Ecto neural progenitor cell (in vitro differentiated cells): ENCODE data around the gene TMUB1.

Experiments used
- DNase-seq: peaks from one replicate; pipeline ENCODE4 v3.0.0-alpha.2; 2018; ENCODE audit warnings: low spot score

Gene TMUB1

GRCh38 chr7:151066273-151066974, 16.9 kb downstream of the TMUB1 start:
- DNase-seq, result no peak

- DNase-seq, result no peak
Measured at GRCh38 chr7:151065516-151065915, 17.8 kb downstream of the TMUB1 start.

DNA sequence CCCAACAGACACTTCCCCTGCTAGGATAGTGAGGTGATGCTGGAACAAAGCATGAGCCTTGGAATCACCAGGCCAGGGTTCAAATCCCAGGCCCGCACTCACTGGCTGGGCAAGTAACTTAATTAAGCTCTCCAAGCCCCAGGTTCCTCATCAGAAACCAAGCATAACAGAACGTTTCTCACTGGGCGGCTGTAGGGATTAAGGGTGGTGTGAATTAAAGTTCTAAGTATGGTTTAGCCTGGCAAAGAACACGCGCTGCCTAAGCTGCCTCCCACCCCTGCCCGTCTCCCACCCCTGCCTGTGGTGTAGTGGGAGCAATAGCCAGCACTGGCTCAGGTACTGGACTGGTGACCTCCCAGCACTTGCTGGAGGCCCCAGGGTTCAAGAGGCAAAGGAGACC, 18.3 kb downstream of the TMUB1 start:
- no peak for DNase-seq

DNA sequence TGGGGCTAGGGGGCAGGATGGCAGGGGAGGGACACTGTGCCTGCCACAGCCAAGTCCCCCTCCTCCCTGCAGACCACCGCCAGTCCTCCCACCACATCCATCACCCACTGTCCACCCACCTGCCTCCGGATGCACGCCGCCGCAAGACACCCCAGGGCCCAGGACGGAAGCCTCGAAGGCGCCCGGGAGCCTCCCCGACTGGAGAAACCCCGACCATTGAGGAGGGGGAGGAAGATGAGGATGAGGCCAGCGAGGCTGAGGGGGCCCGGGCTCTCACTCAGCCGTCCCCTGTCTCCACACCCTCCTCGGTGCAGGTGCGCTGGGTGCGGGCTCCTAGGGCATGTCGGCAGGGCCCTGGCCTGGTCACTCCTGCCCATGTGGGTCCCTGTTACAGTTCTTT, 18.8 kb downstream of the TMUB1 start:
- DNase-seq, result no peak

DNA sequence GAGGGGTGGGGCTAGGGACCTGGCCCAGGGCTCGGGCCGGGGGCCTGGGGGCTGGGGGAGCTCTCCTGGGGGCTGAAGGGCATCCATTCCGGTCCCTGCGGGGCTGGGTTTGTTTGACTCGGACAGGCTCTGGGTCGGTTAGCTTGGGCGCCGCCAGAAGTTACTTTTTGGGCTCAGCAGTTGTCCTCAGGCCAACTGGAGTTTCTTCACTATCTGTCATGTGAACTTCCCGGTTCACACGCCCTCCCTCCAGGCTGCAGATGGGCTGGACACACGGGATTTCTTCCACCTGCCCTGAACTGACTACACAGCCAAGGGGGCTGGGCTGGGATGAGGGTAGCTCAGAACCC, 20.1 kb downstream of the TMUB1 start:
- DNase-seq, result no peak

DNA sequence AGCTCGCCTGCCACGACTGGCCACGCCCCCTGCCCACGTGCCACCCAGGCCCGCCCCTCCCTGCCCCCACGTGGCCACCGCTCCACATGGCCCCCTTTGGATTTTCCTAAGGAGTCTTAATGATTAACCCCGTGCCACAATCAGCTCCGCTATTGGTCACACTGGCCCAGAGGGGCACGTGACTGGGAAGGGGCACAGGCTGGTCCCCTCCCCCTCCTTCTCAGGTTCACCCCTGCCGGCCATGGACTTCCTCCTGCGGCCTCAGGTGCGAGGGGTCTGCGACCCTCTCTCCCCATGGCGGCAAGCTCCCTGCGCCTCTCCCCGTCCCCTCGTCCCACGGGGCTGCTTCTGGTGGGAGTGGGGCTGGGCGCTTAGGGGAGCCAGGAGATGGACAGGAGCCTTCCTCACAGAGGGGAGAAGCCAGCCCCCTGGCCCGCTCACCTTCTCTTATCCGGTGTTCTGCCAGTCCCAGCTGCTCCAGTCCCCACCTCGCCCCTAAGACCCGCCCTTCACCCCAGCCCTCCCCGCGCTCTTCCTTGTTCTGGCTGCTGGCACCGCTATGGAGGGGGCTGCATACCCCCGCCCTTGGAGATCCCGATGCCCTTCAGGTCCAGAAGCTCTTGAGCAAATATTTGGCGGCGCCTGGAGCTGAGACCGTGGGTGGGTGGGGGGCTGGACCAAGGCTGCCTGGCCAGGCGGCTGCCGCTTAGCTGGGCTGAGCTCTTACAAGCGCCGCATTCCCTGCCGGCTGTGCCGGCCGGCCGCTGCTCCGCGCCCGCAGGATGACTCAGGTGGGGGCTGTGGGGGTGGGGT, 20.7 kb downstream of the TMUB1 start:
- DNase-seq, result peak; percentile 88

DNA sequence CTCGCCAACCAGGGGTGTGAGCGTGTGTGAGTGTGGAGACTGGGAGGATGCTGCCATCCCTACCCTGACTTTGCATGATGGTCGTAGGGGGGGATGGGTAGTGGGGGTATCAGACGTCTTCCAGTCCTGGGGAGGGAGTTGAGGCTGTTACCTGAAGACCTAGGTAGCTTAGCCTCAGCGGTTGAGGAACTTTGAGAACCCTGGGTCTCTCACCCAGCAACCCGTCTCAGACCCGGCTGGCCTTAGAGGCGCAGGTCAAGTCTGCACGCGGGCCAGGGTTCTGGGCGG, 21.2 kb downstream of the TMUB1 start:
- DNase-seq, result no peak

- DNase-seq, result no peak
Measured at GRCh38 chr7:151061213-151062110, 21.8 kb downstream of the TMUB1 start.

- DNase-seq, result peak; percentile 79
Measured at GRCh38 chr7:151060416-151061212, 22.7 kb downstream of the TMUB1 start.

DNA sequence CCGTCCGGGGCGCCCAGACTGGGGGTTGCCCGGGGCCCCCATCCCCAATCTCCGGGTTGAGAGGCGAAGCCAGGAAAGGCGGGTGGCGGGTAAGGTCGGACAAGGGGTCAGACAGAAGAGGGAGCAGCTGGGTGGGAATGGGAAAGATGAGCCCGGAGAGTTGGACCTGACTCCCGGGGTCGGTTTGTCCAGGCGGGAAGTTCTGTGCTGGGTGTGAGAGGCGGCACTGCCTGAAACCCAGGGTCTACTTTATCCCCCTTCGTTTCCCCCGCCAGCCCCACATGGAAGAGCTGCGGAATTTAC, 23.2 kb downstream of the TMUB1 start:
- no peak for DNase-seq

DNA sequence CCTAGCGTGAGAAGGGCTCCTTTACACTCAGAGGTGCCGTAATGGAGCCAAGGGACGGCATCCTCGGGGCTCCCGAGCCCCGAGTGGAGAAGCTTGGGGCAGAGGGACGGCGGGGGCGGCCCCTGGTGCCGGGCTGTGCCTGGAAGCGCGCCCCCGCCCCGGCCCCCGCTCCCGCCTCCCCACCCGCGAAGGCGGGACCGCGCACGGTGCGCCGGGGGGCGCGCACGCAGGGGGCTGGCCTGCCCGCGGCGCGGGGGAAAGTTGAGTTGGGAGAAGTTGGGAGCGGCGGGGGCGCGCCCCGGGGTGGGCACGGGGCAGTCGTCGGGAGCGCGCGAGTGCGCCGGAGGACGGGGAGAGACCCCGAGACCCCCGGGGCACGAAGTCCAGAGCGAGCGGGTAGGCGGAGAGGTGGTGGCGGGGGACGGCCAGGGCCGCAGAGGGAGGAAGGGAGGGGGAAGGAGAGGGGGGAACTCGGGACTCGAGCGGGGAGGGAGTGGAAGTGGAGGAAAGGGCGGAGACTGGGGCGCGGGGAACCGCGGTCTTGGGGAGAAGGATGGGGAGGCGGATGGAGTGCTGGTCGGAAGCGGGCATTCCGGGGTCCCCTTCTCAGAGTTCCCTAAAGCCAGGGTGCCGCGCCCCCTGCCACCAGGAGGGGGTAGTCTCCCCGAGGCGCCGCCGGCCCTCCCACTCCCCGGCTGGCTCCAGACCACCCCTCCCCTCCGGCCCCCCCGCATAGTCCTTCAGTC, 23.8 kb downstream of the TMUB1 start, which contains the start of gene SLC4A2:
TSS of gene SLC4A2 (plus strand) at position 223 of the 746 bp plus-strand sequence. CDS start 2,399 bp downstream, outside the sequence.
- DNase-seq, result peak; percentile 80

DNA sequence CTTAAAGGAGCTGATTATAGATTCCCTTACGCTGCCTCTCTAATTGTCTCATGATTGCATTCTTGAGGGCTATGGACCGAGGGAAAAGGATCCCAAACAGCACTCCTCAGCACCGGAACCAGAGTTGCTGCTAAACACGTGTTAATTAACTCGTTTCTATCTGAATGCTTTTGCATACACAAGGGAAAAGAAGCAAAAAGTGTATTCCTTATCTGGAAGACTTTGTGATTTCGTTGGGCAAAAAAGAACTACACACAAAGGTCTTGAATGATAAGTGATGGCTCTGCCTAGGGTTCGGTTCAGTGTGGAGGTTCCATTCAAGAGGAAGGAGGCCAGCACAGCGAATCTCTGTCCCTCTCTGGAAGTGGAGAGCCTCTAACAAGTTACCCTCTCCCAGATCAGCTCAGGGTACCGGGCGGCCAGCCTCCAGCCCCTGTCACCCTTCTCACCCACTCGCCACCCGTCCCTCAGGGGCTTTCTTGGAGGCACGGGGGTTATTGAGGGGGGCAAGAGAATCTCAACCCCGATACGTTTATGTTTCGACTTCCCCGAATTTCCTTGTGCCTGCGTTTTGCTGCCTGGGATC, 24.4 kb downstream of the TMUB1 start:
- DNase-seq, result no peak

DNA sequence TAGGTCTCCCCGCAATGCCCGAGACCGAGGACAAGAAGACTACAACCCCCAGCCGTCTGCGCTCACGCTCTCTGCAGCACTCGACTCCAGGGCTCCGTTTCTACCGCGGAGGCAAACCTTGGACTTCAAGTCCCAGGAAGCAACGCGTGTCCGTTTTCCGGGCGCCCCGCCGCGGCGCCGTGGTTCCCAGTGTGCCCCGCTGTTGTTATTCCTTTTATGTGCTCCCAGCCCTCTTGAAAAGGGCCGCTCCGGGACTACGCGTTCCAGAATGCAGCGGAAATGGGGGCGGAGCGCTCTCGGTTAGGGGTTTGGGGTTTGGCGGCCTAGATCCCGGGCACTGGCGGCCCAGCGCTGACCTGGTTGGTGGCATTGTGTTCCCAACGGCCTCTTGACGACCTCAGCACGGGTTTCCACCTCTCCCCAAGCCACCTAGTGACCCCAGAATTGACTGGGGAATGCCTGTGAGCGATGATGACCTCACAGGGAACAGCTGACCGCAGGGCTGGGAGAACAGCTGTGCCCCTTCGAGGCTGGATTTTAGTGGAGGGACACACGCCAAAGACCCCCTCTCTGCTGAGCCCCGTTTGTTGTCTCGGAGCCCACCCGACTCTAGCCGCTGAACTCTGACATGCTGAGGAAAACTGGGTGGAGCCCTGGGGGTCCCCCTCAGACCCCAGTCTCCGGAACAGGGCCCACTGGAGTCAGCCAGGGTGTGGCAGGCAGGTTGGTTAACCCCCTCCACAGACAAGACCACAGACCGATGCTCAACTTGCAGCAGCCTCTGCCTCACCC, 25.1 kb downstream of the TMUB1 start:
- DNase-seq, result peak; percentile 98

DNA sequence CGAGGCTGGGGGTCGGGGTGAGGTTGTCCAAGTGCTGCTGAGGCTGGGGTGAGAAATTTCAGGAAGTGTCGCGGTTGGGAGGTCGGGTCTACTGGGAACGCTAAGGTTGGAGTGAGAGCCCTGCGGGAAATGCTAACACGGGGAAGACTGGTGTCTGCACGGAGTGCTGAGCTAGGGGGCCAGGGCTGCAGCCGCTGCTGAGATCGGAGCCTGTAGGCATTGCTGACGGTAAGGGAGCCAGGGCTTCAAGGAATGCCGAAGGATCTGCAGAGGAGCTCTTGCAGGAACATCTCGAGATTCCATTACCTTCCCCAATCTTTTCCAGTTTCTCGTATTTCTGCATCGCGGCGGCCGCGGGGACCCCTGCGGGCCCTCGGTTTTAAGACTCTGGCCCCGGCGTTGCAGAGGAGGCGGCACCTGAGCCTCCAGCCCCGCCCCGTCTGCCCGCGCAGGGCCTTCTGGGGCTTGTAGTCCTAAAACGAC, 25.7 kb downstream of the TMUB1 start, which contains the start of gene CDK5:
TSS of gene CDK5 (minus strand) at position 392 of the 483 bp plus-strand sequence. CDS start at position 343, 49 bp downstream.
- DNase-seq, result no peak

DNA sequence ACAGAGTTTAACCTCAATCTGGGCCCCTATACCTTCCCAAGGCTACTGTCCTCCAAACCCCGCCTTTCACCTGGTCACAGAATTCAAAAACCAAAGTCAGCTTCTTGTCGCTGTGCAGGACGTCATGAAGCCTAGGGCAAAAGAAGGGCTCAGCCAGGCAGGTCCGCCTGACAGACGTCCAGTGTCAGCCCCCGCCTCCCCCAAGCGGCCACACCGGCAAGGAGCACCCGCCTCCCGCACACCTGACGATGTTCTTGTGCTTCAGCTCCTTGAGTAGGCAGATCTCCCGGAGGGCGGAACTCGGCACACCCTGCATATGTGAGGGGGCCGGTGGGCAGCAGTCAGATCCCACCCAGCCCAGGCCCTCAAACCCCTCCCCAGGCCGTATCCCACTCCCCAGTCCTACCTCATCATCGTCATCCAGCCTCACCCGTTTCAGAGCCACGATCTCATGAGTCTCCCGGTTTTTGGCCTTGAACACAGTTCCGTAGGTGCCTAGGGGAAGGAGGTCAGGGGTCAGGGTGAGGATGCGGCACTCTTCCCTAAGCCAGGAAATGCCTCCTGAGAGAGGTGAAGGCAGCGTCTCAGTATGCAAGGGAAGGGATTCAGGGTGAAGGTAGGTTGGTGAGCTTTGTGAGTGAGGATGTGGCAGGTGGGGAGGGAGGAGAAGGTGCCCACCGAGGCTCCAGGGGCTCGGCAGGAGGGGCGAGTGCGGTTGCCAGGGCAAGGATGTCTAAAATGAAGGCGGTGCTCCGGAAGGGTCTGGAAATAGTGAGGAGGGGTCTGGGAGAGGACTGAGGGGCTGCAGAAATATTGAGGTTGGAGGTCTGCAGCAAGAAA, 26.4 kb downstream of the TMUB1 start:
- peak; percentile 54 for DNase-seq

- DNase-seq, result no peak
Measured at GRCh38 chr7:151056283-151056665, 27.0 kb downstream of the TMUB1 start.

DNA sequence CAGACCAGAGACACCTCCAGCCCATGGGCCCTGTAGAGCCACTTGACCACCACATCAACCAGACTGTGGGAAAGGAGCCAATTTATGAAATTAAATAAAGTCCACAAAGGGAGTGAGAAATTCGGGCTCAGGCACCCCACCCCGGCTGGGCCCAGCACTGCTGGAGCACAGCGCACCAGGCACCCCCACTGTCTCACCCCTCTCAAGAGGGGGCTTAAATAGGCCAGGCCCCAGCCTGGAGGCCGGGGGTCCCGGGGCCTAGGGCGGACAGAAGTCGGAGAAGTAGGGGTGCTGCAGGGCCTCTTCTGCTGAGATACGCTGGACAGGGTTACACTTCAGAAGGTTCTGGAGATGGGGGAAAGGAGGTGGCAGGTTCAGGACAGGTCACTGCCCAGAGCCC, 29.5 kb downstream of the TMUB1 start:
- no peak for DNase-seq

DNA sequence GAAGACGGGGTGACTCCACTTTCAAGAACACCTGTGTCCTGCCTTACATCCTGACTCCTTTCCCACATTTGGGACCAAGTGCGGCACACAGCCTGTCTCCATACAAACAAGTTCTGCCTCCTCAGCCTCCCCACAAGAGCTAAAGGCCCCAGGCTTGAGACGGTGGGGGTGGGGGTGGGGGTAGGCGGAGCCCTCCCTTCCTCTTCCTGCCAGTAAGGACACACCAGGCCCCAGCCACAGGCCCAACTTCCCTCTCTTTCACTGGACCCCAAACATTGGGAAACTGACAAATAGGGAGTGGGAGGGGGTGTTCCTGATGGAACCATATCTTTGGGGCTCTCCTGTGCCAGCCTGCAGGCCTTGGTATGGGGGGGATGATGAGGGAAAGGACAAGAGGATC, 30.2 kb downstream of the TMUB1 start:
- no peak for DNase-seq

DNA sequence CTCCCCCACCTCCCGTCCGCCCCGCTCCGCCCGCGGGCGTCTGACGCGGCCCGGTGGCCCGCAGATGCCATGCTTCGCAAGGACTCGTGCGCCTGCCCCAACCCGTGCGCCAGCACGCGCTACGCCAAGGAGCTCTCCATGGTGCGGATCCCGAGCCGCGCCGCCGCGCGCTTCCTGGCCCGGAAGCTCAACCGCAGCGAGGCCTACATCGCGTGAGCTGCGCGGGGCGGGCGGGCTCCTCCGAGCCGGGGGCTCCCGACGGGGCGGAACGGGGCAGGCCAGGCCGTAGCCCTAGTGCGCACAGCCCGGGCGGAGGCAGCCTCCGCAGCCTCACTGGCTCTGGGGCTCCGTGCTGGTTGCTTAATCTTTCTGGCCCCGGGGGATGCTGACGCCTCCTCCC, 32.2 kb downstream of the TMUB1 start:
- peak; percentile 88 for DNase-seq
